GM21447 (cell line): Measurements from ENCODE around the gene PDGFC.

ENCODE experiments used
- ATAC-seq: cut with Tn5 transposase; IDR thresholded peaks from one replicate; pipeline ENCODE4 v1.9.1; 2021; ENCODE audit not compliant: unreplicated experiment

The PDGFC gene

GRCh38 chr4:156790866-156791265 is 180.7 kb downstream of the PDGFC start:
- ATAC-seq, result no peak

DNA sequence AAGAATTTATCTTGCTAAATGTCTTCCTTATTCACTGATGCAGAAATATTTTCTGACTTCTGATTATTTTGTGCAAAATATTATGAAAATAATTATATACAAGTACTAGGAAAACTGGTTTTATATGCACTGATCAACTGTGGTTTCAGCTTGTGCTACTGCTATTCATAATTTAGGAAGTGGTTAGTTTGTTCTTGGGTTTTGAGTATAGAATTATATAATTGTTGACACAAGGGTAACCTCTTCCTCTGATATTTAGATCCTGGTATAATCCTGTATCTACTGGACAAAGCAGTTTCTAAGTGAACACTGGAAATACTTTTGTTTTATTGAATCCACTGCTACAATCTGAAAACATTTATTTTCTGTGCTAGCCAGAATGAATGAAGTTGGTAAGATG is 182.8 kb downstream of the PDGFC start:
- ATAC-seq, result no peak

DNA sequence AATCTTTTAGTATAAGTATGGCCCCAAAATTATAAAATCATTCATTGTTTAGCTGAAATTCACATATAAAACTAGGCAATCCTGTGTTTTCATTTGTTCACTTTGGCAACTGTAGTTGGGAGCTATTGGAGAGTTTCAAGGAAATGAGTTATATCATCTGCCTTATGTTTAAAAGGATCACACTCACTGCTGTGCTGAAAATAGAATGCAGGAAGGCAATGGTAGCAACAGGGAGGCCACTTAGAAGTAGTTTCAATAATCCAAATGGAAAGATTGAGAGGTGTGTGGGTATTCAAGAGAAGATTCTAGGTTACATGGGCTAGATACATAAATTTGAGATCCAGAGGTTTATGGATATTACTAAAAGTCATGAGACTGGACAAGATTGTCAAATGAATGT is 184.9 kb downstream of the PDGFC start:
- no peak for ATAC-seq

DNA sequence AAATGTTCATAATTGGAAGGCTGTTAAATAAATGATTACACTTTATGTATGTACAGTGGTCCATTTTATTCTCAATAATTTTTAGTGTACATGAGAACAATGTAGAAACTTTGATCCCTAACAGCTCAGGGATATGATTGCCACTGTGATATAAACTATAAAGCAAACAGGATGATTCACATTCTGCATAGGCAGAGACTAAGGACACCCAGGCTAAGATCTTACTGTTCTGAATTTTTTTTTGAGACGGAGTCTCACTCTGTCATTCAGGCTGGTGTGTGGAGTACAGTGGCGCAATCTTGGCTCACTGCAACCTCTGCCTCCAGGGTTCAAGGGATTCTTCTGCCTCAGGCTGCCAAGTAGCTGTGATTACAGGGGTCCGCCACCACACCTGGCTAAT is 186.6 kb downstream of the PDGFC start:
- no peak for ATAC-seq

- ATAC-seq, result no peak
Observed at GRCh38 chr4:156783966-156784365, 187.6 kb downstream of the PDGFC start.

GRCh38 chr4:156782491-156782890 is 189.1 kb downstream of the PDGFC start:
- ATAC-seq, result no peak

DNA sequence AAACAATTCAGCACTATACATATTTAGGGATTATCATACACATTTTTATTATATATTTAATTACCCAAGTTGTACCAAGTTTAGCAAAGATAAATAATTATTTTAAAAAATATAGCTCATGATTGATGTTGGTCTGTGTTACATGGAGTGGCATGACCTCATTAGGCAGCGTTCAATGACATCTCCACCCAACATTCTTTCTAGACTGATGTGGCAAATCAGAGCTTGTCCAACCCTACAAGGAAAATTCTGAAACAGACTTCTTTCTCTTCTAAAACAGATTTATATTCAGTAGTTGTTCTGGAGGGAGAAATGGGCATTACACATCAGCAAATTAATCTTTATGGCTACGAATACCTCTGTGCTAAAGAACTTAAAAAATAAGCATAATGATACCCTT is 189.7 kb downstream of the PDGFC start:
- no peak for ATAC-seq

- ATAC-seq, result no peak
Observed at GRCh38 chr4:156779774-156780173, 191.8 kb downstream of the PDGFC start.

DNA sequence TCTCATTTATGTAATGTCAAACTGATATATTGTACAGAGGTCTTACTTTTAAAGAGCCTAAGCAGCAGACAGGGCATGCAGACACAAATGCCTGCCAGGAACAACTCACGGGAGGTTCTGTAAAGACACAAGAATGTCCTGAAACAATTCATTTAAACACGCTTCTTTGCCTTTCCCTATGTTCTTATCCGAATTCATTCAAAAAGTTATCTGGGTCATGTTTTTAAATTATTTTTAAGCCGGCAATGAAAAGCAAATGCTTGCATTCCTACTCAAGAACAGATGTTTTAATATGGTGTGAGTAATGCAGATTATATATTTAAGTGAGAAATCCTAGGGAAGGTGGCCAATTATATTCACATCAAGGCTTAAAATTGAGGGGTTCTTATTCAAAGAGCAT is 192.6 kb downstream of the PDGFC start:
- no peak for ATAC-seq

- ATAC-seq, result no peak
Observed at GRCh38 chr4:156778606-156779005, 193.0 kb downstream of the PDGFC start.

DNA sequence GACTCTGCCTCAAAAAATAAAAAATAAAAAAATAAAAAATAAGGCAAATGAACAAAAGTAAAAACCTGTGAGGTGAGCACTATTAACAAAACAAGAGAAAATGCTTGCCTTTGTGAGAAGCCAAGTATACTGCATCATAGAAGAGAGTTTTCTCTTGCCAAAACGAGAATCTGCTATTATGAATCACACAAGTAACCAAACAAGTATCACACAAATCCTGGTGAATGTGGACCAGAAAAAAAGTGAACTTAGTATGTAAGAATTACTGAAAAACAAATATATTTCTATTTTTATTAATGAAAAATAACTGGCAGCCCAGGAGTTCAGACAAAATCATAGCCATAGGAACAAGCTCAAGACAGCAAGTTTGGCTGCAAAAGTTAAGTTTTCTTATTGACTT is 193.5 kb downstream of the PDGFC start:
- ATAC-seq, result no peak

GRCh38 chr4:156775813-156776212 is 195.8 kb downstream of the PDGFC start:
- no peak for ATAC-seq

GRCh38 chr4:156774422-156774821 is 197.2 kb downstream of the PDGFC start:
- ATAC-seq, result no peak

GRCh38 chr4:156773648-156774357 is 197.8 kb downstream of the PDGFC start:
- ATAC-seq, result no peak

DNA sequence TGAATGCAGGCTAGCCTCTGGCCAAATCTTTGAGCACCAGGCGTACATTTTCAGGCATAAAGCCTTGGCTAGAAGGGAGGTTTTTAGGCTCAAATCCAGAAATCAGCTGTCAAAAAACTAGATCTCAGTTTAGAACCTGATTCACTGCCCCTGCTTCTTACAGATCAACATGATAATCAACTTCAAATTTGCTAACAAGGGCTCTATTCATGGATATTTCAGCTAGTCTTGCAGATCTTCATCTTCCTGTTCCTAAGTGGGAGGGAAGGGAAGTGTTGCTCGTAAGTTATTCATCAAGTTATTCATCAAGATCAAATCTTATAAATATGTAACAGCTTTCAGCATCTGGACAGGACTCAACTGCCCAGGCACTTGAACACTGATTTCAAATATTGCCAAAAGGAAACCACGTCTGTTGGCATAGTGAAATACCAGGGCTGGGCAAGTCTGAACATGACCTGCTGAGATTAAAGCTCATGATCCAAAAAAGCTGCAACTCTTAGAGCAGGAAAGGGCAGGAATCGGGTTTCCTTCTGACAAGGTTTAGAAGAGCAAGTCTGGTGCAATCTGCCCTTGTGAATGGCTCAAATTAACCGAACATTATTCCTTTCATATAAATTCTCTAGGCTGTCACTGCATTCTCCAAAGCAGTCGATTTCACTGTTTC is 200.3 kb downstream of the PDGFC start:
- no peak for ATAC-seq

DNA sequence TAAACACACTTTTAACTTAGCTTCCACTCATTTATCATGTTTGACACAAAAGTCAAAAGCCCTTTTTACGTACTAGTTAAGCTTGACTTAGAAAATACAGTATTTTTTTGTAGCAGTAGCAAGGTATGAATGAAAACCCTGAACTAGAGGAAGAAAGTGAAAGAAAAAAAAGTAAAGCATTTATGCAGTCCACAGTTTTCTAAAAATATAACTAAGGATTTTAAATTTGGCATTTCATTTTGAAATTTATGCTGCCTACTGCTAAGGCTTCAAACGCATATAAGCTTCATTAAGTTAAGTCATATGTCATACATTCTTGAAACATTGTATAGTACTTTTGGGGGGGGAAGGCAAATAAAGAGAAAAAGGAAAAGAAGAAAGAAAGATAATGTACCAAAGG is 201.5 kb downstream of the PDGFC start:
- no peak for ATAC-seq

GRCh38 chr4:156767911-156768415 is 203.6 kb downstream of the PDGFC start:
- ATAC-seq, result no peak

- no peak for ATAC-seq
Observed at GRCh38 chr4:156766846-156767245, 204.8 kb downstream of the PDGFC start.

DNA sequence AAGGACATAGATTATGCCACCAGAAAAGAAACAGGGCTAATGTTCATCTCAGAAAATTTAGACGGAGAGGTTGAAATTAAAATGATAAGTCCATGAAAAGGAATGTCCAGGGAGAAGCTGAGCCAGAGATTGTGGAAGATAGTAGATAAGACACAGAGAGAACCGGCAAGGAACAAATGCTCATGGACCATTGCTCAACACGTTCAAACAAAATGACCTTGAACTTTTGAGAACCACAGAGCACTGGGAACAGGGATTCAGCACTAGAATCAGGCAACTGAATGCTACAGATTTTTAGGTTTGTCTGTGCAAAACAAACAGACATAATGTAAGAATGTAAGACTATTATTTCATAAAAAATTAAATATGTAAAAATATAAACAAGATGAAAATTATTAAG is 206.3 kb downstream of the PDGFC start:
- ATAC-seq, result no peak

DNA sequence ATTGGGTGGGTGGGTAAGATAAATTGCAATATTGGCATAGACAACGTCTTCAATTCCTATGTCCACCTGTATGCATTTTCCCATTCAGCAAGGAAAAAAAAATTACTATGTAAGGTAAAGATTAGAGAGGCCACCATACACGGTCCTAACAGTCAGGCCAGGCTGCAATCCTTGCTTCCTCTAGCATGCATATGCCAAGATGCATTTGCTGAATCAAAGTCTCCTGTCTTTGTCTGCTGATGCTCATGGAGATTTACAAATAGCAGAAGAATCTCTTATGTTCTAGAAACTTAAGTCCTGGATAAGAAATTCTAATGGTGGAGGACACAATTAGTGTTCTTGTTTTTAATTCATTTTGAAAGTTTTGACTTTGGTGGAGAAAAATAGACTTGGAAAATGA is 206.8 kb downstream of the PDGFC start:
- ATAC-seq, result no peak

DNA sequence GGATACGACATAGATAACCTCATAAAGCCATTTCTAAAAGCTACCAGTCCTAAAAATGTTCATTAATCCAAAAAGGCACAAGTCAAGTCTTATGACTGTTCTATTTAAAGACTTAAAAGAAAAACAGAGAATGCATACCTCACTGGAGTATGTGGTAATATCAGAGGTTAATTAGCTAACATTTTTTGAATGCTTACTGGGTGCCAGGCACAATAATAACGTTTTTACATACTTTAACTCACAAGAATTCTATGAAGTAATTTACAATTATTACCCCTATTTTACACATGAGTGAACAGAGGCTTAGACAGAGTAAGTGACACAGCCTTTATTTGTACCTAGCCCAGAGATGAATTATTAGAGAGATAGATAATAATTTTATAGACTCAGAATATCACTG is 207.5 kb downstream of the PDGFC start:
- ATAC-seq, result no peak

GRCh38 chr4:156763511-156763910 is 208.1 kb downstream of the PDGFC start:
- ATAC-seq, result no peak

DNA sequence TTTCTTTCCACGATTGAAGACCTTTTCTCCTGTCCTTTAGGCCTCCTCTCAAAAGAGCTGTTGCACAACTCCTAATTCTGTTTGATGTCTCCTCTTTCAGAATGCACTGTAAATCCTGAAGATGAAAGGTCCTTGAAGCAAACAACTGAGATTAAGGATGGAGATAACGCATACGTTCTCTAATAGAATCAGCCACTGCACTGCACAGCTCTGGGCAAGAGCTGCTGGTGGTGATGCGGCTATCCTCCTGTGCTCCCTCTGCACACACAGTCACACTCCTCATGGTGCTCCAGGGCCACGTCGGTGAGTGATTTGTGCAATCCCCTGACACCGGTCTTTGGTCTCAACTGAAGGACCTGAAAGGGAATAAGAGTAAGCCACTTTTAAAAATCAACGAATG is 208.7 kb downstream of the PDGFC start:
- no peak for ATAC-seq
